ENCODE data around the gene NENF. TPM values are rescaled to one million over a fixed set of nuclear protein-coding genes. Genes with fewer than 3 reads are reported as not detected.

The NENF gene
- total RNA-seq, 2 donors from 2014 or later, result 43.4 to 43.9 TPM

DNA sequence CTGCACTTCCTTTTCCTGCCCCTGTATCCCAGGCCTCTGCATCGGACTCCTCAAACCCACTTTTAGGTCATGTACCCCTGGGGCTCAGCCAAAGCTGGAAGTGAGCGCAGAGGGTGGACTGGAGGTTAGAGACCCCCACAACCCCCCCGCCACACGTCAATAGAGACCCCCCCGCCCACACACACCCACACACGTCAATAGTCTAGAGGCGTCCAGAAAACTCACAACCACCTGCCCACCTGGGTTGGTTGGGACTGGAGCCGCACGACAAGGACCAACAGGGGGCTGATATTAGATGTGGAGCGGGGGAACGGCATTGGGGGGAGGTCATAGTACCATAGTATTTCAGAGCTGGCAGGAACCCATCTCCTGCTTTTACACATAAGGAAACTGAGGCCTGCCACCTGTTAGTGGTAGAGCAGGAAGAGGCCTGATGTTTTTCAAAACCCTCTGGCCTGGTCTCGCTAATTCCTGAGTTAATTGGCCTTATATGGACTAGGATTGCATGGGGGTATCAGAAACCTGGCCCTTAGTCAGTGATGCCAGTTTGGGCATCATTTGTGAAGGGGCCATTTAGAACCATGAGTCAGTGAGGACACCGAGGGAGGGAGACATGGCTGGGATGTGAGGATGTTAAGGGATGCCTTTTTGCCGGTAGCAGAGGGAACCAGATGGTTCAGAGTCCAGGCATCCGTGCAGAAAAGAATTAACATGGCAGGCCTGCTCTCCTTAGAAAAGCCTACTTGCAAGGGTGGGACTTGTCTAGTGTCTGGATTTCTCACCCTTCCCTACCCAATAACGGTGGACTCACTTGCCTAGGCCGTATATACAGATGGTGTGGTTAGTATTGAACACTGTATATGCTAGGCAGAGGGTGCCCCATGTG is 1.1 kb downstream of the NENF start:
- H3K9me3 ChIP-seq, result no peaks in the 10 kb centered on the region
- no peaks in the 10 kb centered on the region for H3K27me3 ChIP-seq
- TF ChIP-seq, protein P1, sequence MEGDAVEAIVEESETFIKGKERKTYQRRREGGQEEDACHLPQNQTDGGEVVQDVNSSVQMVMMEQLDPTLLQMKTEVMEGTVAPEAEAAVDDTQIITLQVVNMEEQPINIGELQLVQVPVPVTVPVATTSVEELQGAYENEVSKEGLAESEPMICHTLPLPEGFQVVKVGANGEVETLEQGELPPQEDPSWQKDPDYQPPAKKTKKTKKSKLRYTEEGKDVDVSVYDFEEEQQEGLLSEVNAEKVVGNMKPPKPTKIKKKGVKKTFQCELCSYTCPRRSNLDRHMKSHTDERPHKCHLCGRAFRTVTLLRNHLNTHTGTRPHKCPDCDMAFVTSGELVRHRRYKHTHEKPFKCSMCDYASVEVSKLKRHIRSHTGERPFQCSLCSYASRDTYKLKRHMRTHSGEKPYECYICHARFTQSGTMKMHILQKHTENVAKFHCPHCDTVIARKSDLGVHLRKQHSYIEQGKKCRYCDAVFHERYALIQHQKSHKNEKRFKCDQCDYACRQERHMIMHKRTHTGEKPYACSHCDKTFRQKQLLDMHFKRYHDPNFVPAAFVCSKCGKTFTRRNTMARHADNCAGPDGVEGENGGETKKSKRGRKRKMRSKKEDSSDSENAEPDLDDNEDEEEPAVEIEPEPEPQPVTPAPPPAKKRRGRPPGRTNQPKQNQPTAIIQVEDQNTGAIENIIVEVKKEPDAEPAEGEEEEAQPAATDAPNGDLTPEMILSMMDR (IDR thresholded peaks at IDR 0.05), result no peak
- peak overlapping the region; percentile 83 for H3K4me3 ChIP-seq
- H3K36me3 ChIP-seq, result no peaks in the 10 kb centered on the region
- no peaks in the 10 kb centered on the region for H3K4me1 ChIP-seq
- intact Hi-C loops (cut with DNase I), result no loop called here
- DNase-seq, result no peak
- peak overlapping the region; percentile 73 to 82 for H3K9ac ChIP-seq (ENCODE audit: low read depth in 2 of 2, low read length in 2 of 2)
- no peak overlapping the region for H3K27ac ChIP-seq

DNA sequence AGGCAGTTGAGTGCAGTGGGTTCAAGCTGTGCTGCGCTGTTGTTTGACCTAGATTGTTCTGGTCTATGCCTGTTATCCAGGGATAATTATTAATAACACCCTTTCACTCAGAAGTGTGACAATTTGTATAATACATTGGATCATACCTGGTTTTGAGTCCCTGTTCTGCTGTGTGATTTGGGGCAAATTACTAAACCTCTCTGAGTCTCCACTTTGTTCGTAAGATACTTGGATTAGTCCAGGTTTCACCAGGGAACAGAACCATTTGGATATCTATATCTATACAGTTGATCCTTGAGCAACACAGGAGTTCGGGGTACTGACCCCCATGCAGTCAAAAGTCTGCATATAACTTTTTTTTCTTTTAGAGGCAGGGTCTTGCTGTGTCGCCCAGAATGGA is 2.3 kb downstream of the NENF start:
- no peaks in the 10 kb centered on the region for H3K4me1 ChIP-seq
- H3K27ac ChIP-seq, result no peak overlapping the region
- no peak for DNase-seq
- no peaks in the 10 kb centered on the region for H3K9me3 ChIP-seq
- intact Hi-C loops (cut with DNase I), result no loop called here
- TF ChIP-seq, protein P1 (IDR thresholded peaks at IDR 0.05), result no peak
- H3K27me3 ChIP-seq, result no peaks in the 10 kb centered on the region
- H3K36me3 ChIP-seq, result no peaks in the 10 kb centered on the region
- no peak overlapping the region for H3K9ac ChIP-seq (ENCODE audit: low read depth in 2 of 2, low read length in 2 of 2)
- no peak overlapping the region for H3K4me3 ChIP-seq

DNA sequence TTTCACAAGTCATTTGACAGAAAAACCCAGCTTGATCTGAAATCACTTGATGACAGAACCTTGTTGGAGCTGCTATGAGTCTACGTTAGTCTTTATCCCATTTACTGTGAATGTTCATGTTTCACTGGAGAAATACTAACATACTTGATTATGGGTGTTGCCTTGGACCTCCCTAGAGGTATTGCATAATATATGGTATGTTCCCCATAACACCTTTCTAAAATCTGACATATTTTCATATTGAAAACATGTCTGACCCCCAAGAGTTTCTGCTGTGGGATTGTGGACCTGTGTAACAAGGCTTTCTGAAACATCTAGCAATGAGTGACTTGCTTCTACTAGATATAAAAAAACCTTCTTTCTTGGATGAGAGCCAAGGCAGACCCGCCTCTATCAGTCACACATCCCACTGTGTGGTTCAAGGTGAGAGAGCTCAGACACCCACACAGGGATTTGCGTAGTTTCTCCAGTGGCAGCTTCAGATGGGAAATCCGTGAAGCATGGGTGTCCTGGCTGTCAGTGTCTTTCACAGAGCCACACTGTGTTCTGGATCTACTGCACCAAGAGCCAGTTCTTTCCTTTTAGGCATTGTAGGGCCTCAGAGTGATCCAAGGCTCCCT is 4.6 kb downstream of the NENF start:
- Histone ChIP-seq H3K27ac (no peak overlapping the region), H3K4me3 (no peak overlapping the region), H3K4me1 (no peaks in the 10 kb centered on the region), H3K36me3 (no peaks in the 10 kb centered on the region), H3K27me3 (no peaks in the 10 kb centered on the region), H3K9me3 (no peaks in the 10 kb centered on the region), H3K9ac (ENCODE audit: low read depth in 2 of 2, low read length in 2 of 2) (no peak overlapping the region)
- TF ChIP-seq, protein P1 (IDR thresholded peaks at IDR 0.05), result no peak
- intact Hi-C loops (cut with DNase I), result no loop called here
- DNase-seq, result no peak

DNA sequence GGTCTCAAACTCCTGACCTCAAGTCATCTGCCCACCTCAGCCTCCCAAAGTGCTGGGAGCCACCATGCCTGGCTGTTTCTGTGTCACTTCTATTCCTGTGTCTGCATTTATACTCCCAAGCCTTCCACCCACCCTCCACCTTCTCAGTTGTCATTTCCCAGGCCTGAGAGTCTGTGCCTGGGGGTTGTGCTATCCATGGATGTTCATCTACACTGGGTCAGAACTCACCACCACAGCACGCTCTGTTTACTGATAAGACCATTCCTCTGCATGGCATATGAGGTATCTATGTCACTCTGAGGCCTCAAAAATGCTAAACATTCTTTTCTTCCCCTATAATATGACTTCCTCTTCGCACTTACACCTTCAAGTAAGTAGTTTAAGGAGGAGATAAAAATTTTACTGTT is 6.1 kb downstream of the NENF start:
- no peaks in the 10 kb centered on the region for H3K36me3 ChIP-seq
- DNase-seq, result no peak
- no peak overlapping the region for H3K9ac ChIP-seq (ENCODE audit: low read depth in 2 of 2, low read length in 2 of 2)
- no peaks in the 10 kb centered on the region for H3K27me3 ChIP-seq
- no peak overlapping the region for H3K4me3 ChIP-seq
- TF ChIP-seq, protein P1 (IDR thresholded peaks at IDR 0.05), result no peak
- H3K9me3 ChIP-seq, result no peaks in the 10 kb centered on the region
- no peaks in the 10 kb centered on the region for H3K4me1 ChIP-seq
- H3K27ac ChIP-seq, result no peak overlapping the region
- intact Hi-C loops (cut with DNase I), result no loop called here

DNA sequence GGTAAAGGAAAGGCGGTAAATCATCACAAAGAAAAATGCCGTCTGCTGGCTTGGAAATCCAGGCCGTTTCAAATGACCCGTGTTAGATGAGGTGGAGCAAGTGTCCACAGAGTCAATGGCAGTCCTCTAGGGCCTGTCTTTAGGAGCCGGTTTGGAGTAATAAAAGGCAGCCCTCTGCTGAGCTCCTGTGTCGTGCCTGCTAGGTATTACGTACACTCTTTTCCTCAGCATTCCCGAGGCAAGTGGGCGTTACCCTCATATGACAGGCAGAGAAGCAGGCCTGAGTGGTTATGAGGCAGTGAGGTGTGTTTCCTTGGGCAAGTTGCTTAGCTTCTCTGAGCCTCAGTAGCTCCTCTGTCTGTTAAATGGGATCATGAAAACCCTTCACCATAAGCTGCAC is 7.7 kb downstream of the NENF start:
- H3K9ac ChIP-seq (ENCODE audit: low read depth in 2 of 2, low read length in 2 of 2), result no peak overlapping the region
- H3K9me3 ChIP-seq, result no peaks in the 10 kb centered on the region
- H3K4me3 ChIP-seq, result no peak overlapping the region
- H3K36me3 ChIP-seq, result no peaks in the 10 kb centered on the region
- no peak overlapping the region for H3K27ac ChIP-seq
- TF ChIP-seq, protein P1 (IDR thresholded peaks at IDR 0.05), result no peak
- H3K4me1 ChIP-seq, result no peaks in the 10 kb centered on the region
- intact Hi-C loops (cut with DNase I), result no loop called here
- no peaks in the 10 kb centered on the region for H3K27me3 ChIP-seq
- no peak for DNase-seq

Measured in colonic mucosa (tissue), 4 donors.